GM18519 (cell line): ENCODE results near the gene GPLD1.
"Not testable (repeated sequence)": the region's sequence is repeated elsewhere in the genome, so short reads cannot be mapped to it uniquely, and the experiment has no call there.

Experiments used
- ATAC-seq: cut with Tn5 transposase; IDR thresholded peaks from one replicate; pipeline ENCODE4 v1.9.1; 2021; ENCODE audit warnings: mild to moderate bottlenecking, moderate library complexity; ENCODE audit not compliant: unreplicated experiment, low FRiP score

The GPLD1 gene

GRCh38 chr6:24489470-24489869 is at the start of gene GPLD1:
Gene GPLD1, minus strand, starts transcription at chr6:24489578. Its CDS starts 67 bp downstream, at chr6:24489511.
- no peak for ATAC-seq

- no peak for ATAC-seq
Measured at GRCh38 chr6:24537771-24538385, 48.5 kb upstream of the GPLD1 start.

GRCh38 chr6:24537082-24537699 is 47.8 kb upstream of the GPLD1 start:
- ATAC-seq, result no peak

GRCh38 chr6:24536466-24536865 is 47.1 kb upstream of the GPLD1 start:
- no peak for ATAC-seq

GRCh38 chr6:24535210-24535609 is 45.8 kb upstream of the GPLD1 start:
- ATAC-seq, result no peak

GRCh38 chr6:24534329-24534728 is 45.0 kb upstream of the GPLD1 start:
- ATAC-seq, result no peak

- ATAC-seq, result no peak
Measured at GRCh38 chr6:24529985-24530384, 40.6 kb upstream of the GPLD1 start.

- ATAC-seq, result no peak
Measured at GRCh38 chr6:24524805-24525204, 35.4 kb upstream of the GPLD1 start.

GRCh38 chr6:24524329-24524728 is 35.0 kb upstream of the GPLD1 start:
- ATAC-seq, result no peak

- peak; percentile 37 for ATAC-seq
Measured at GRCh38 chr6:24522228-24523176, 33.1 kb upstream of the GPLD1 start.

- no peak for ATAC-seq
Measured at GRCh38 chr6:24520929-24521546, 31.7 kb upstream of the GPLD1 start.

- ATAC-seq, result peak; percentile 77
Measured at GRCh38 chr6:24517659-24518543, 28.5 kb upstream of the GPLD1 start.

- ATAC-seq, result no peak
Measured at GRCh38 chr6:24513602-24514001, 24.2 kb upstream of the GPLD1 start.

- not testable (repeated sequence) for ATAC-seq
Measured at GRCh38 chr6:24511976-24512375, 22.6 kb upstream of the GPLD1 start.

- no peak for ATAC-seq
Measured at GRCh38 chr6:24506814-24507520, 17.6 kb upstream of the GPLD1 start.

- no peak for ATAC-seq
Measured at GRCh38 chr6:24504649-24505586, 15.5 kb upstream of the GPLD1 start.

GRCh38 chr6:24504287-24504648 is 14.9 kb upstream of the GPLD1 start:
- no peak for ATAC-seq

GRCh38 chr6:24501914-24502313 is 12.5 kb upstream of the GPLD1 start:
- no peak for ATAC-seq
